Measurements from ENCODE around the gene SPRY2. TPM values are rescaled to one million over a fixed set of nuclear protein-coding genes. Genes with fewer than 3 reads are reported as not detected.
A peak's percentile ranks its signal among the peaks of the same experiment; 100 is the strongest.
"Not testable (repeated sequence)": the region's sequence is repeated elsewhere in the genome, so short reads cannot be mapped to it uniquely, and the experiment has no call there.

The SPRY2 gene
- 11.1 TPM for polyA plus RNA-seq (2013, experiment 1 of 2; ENCODE audit: insufficient read length)
- polyA plus RNA-seq (2013, experiment 2 of 2; ENCODE audit: insufficient read length), result 10.6 TPM

DNA sequence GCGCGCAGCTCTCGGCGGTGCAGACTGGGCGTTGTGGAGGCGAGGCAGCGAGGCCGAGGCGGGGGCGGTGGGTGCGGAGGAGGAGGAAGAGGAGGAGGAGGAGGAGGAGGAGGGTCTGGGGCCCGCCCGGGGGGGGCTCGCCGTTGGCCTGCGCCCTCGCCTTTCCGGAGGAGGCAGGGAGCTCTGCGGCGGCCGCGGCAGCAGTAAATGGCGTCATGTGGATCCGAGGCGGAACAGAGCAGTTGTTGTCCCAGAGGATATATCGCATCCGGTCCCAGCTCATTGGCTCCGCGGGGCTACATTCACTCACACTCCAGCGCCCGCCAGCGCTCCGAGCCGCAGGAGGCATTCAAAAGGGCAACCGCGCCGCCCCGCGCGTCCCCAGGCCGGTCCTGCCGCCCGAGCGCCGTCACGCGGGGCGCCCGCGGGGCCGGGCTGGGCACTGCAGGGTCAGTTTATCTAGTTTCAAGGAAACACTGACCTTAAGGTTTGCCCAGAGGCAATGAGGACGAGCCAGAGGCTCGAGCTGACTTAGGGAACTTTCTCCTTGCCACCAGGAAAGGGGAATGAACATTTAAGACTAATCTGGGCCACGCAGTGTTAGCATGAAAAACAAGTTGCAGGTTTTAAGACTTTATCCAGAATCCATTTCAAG lies at the start of gene SPRY2:
SPRY2 (minus strand) TSS at position 26 of the 655 bp plus-strand sequence. CDS start 3,421 bp downstream, outside the sequence.
- peak; percentile 97 for DNase-seq

DNA sequence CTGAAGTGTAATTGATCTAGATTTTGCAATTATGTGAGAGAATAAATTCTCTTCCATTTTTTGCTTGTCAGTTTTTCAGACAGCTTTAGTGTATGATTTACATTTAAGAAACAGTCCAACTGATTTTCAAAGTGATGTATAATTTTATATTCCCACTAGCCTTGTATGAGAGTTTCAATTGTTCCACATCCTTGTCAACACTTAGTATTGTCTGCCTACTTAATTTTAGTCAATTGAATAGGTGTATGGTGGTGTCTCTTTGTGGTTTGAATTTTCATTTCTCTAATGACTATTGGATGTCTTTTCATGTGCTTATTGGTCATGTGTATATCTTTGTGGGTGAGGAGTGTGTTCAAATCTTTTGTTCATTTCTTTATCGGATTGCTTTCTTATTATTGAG lies 49.4 kb upstream of the SPRY2 start:
- DNase-seq, result no peak

- no peak for DNase-seq
Observed at GRCh38 chr13:80389073-80390038, 48.4 kb upstream of the SPRY2 start.

DNA sequence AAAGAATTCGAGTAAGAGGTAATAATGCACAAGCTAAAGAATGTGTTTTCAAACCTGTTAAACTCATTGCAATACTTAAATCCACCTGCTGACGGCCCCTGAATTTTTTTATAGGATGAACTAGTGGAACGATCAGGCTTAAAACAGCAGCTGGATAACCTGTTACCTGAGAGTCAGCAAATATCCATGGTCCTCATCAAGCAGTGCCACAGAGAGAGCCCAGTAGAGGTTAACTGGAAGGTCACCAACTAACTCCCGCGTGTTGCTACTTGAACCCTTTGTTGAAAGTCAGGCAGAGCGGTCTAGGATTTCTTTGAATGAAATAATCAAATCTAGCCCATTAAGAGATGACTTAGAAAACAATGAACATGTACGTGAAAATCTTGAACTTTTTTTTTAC lies 47.6 kb upstream of the SPRY2 start:
- DNase-seq, result no peak

GRCh38 chr13:80386592-80386991 lies 45.7 kb upstream of the SPRY2 start:
- DNase-seq, result no peak

- no peak for DNase-seq
Observed at GRCh38 chr13:80386002-80386401, 45.1 kb upstream of the SPRY2 start.

GRCh38 chr13:80382576-80382975 lies 41.6 kb upstream of the SPRY2 start:
- DNase-seq, result no peak

DNA sequence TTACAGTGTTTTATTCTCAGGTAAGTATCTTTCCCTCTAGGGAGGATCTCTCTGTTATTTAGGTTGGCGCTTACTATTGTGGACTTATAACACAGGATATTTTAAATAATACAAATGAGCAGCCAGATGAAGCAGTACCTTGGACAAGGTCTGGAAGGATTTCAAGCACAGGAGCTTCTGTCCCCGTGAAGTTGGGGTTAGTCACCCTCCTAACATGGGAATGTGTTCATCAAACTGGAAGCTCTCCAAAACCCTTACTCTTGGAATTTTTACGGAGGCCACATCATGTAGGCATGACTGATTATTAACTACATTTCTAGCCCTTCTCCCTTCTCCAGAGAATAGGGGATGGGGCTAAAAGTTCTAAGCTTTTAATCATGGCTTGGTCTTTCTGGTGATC lies 38.3 kb upstream of the SPRY2 start:
- DNase-seq, result peak; percentile 79

DNA sequence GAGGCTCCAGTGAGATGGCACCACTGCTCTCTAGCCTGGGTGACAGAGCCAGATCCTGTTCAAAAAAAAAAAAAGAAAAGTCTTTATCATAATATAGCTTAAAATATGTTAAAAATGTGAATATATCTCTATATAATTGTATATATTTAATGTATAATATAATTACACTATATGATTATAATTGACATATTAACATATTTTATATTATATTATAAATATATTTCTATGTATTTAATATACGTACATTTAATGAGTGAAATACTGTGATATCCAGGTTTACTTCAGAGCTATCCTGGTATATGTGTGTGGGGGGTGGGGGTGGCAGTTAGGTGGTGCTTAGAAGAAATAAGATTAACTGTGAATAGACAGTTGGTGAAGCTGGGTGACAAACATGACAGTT lies 35.6 kb upstream of the SPRY2 start:
- no peak for DNase-seq

GRCh38 chr13:80374901-80375300 lies 34.0 kb upstream of the SPRY2 start:
- DNase-seq, result no peak

DNA sequence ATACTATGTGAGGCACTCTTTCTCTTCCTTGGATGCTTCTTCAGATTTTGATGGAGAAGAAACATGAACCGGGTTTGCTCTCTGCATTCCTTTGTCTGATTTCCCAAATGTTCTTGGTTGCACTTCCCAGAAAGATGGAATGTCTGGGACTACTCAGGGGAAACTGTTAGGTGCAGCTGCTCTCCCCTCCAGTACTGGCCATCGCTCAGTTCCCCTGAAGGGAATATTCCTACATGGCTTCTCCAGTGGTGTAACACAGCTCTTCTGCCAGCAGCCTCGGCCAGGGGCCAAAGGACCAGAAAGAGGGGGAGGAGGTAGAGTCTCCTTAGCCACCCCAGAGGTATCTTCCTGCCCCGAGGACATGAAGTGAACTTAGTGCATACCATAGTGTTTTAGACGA lies 33.5 kb upstream of the SPRY2 start:
- no peak for DNase-seq

- no peak for DNase-seq
Observed at GRCh38 chr13:80371840-80372509, 31.0 kb upstream of the SPRY2 start.

- no peak for DNase-seq
Observed at GRCh38 chr13:80367473-80367872, 26.5 kb upstream of the SPRY2 start.

- DNase-seq, result peak; percentile 38
Observed at GRCh38 chr13:80363890-80364503, 23.1 kb upstream of the SPRY2 start.

- DNase-seq, result no peak
Observed at GRCh38 chr13:80362481-80362880, 21.6 kb upstream of the SPRY2 start.

- no peak for DNase-seq
Observed at GRCh38 chr13:80361883-80362327, 21.0 kb upstream of the SPRY2 start.

GRCh38 chr13:80361298-80361697 lies 20.4 kb upstream of the SPRY2 start:
- no peak for DNase-seq

DNA sequence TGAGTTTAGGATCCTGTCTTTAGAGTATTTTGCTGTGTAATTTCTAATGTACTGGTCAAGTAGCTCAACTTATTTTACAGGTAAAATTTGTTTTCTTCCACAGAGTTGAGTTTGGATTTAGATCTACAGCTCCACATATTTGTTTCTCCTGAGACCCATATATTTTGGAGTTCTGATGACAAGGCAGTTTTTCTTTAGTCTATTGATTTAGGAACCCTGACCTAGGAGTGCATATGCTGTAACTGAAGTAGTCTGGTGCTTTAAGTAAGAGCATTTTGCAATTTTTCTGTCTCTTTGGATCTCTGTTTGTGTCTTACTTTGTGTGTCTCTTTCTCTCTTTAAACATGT lies 19.5 kb upstream of the SPRY2 start:
- DNase-seq, result no peak

DNA sequence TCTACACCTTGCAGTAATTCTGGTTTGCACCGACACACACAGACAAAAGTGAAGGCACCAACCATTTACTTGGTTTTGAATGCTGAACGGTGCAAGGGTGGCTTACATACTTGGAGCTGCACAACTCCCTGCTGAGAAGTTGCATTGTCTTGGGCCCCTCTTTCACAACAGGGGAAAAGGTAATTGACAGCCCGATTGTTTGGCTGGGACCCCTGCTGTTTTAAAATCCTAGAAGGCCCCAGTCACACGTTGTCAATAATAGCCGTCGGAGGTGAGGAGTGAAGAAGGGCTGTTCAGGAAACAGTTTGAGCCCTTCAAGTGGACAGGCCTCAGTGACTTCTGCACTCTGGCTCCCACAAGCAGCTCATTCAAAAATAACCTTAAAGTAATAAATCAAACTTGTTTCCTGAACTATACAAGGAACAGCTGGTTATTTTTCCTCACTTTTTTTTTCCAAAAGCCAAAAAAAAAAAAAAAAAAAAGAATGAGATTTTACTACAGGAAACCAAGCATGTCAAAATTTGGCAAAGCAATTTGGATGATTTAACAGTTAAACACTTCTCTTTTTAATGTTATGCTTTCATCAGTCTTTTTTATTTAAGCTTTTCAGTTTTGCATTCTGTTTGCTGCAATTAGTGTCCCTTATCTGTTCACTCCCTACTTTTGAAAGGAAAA lies 19.0 kb upstream of the SPRY2 start:
- no peak for DNase-seq

- DNase-seq, result no peak
Observed at GRCh38 chr13:80359414-80359777, 18.5 kb upstream of the SPRY2 start.

- not testable (repeated sequence) for DNase-seq
Observed at GRCh38 chr13:80355496-80356094, 14.7 kb upstream of the SPRY2 start.

- DNase-seq, result no peak
Observed at GRCh38 chr13:80348750-80349149, 7.8 kb upstream of the SPRY2 start.
